Keratinocyte (primary cell): ENCODE data around the gene FBXO17. TPM values are rescaled to one million over a fixed set of nuclear protein-coding genes. Genes with fewer than 3 reads are reported as not detected.

Experiments
- DNase-seq: peaks from one replicate; pipeline ENCODE4 v3.0.0-alpha.2; 2011; ENCODE audit warnings: low read depth, missing footprints, low spot score
- FAIRE-seq: peaks from 2 replicates; lab custom pipeline; 2011; peaks lifted over from hg19 to GRCh38; lab: Jason Lieb, UNC
- H2AFZ ChIP-seq: 2 replicates; pipeline ENCODE4 v1.6.0; 2012; ENCODE audit warnings: low read length, control low read depth, inconsistent platforms; ENCODE audit not compliant: control insufficient read depth
- H3K27ac ChIP-seq: 2 replicates; pipeline ENCODE4 v1.5.1; 2011; ENCODE audit warnings: low read length; ENCODE audit not compliant: control insufficient read depth, insufficient read depth
- H3K27me3 ChIP-seq: 3 replicates; pipeline ENCODE4 v1.6.0; 2011; ENCODE audit warnings: low read length; ENCODE audit not compliant: control insufficient read depth, insufficient read depth; ENCODE audit errors: extremely low read depth
- H3K36me3 ChIP-seq, 2 experiments: 2 replicates in 1 of 2; 3 replicates in 1 of 2; pipeline ENCODE4 v1.5.1; 2011; ENCODE audit warnings: low read length in 2 of 2, mild to moderate bottlenecking in 1 of 2; ENCODE audit not compliant: control insufficient read depth in 2 of 2, insufficient read depth in 2 of 2; ENCODE audit errors: extremely low read depth in 1 of 2
- H3K4me1 ChIP-seq: 3 replicates; pipeline ENCODE4 v1.5.1; 2011; ENCODE audit warnings: low read length; ENCODE audit not compliant: control insufficient read depth, insufficient read depth; ENCODE audit errors: extremely low read depth
- H3K4me2 ChIP-seq: 3 replicates; pipeline ENCODE4 v1.6.0; 2011; ENCODE audit warnings: low read depth, low read length; ENCODE audit not compliant: control insufficient read depth, insufficient read depth; ENCODE audit errors: extremely low read depth
- H3K4me3 ChIP-seq, 3 experiments: fragments of 200-600 bp in 1 of 3; sonication (generic) in 1 of 3; 2 replicates in 2 of 3; 3 replicates in 1 of 3; pipeline ENCODE4 v1.5.1; 2011 to 2016; ENCODE audit warnings: low read length in 3 of 3, mild to moderate bottlenecking in 3 of 3, control low read depth in 2 of 3, inconsistent platforms in 1 of 3, low read depth in 1 of 3, mixed read lengths in 1 of 3, mixed run types in 1 of 3, moderate library complexity in 1 of 3; ENCODE audit not compliant: control insufficient read depth in 2 of 3, insufficient read depth in 2 of 3; ENCODE audit errors: extremely low read depth in 1 of 3
- H3K79me2 ChIP-seq: 2 replicates; pipeline ENCODE4 v1.6.0; 2012; ENCODE audit warnings: low read length; ENCODE audit not compliant: control insufficient read depth, insufficient read depth
- H3K9ac ChIP-seq: 3 replicates; pipeline ENCODE4 v1.6.0; 2011; ENCODE audit warnings: low read length; ENCODE audit not compliant: control insufficient read depth, insufficient read depth; ENCODE audit errors: extremely low read depth
- H3K9me1 ChIP-seq: 3 replicates; pipeline ENCODE4 v1.6.0; 2011; ENCODE audit warnings: low read length; ENCODE audit not compliant: control insufficient read depth, insufficient read depth; ENCODE audit errors: extremely low read depth
- H3K9me3 ChIP-seq: 2 replicates; pipeline ENCODE4 v1.5.1; 2012; ENCODE audit warnings: low read depth, low read length; ENCODE audit not compliant: control insufficient read depth
- H4K20me1 ChIP-seq: 3 replicates; pipeline ENCODE4 v1.6.0; 2011; ENCODE audit warnings: low read length; ENCODE audit not compliant: control insufficient read depth, insufficient read depth; ENCODE audit errors: extremely low read depth
- EZH2 ChIP-seq: IDR thresholded peaks from one replicate; pipeline ENCODE4 v1.6.1; 2012; ENCODE audit warnings: inconsistent platforms, mild to moderate bottlenecking, low read length, moderate library complexity
- dilution Hi-C: fragments of 300-500 bp; cut with MboI; formaldehyde crosslinking; loops from one replicate; pipeline ENCODE4 v1.7.0; 2020; ENCODE audit warnings: low sequenced_read_pairs; ENCODE audit not compliant: extremely low pct_ligation_motif_present
- polyA plus RNA-seq, 5 experiments: library from polyadenylated mRNA; depleted of rRNA in 3 of 5; stranded (reverse) in 3 of 5; stranded (forward) in 1 of 5; unstranded in 1 of 5; fragments of >200 nt; gene quantifications; 1 replicate in 1 of 5; 2 replicates in 3 of 5; 3 replicates in 1 of 5; pipeline versions ENCODE4 v1.2.1 to v1.2.3, GENCODE V29; 2011 to 2012; ENCODE audit warnings: missing spikeins in 2 of 5, low read depth in 1 of 5, low replicate concordance in 1 of 5
- TF ChIP-seq, protein P1 (sequence below), 3 experiments: IDR thresholded peaks in 1 of 3; conservative IDR thresholded peaks in 1 of 3; optimal IDR thresholded peaks in 1 of 3; 2 replicates in 2 of 3; 3 replicates in 1 of 3; pipeline versions ENCODE3 to v1.5.1; 2011; ENCODE audit warnings: low read length in 3 of 3, mild to moderate bottlenecking in 3 of 3, moderate library complexity in 2 of 3, control low read depth in 1 of 3, inconsistent platforms in 1 of 3; ENCODE audit not compliant: insufficient read depth in 2 of 3; ENCODE audit errors: extremely low read depth in 1 of 3

The FBXO17 gene
- polyA plus RNA-seq, 1 donor (not counting 4 experiments of a cell fraction or from before 2014, with no cell fraction given), result 5.4 TPM

- no peak overlapping the region for H3K27ac ChIP-seq
- dilution Hi-C loops, result no loop called here
- no peaks in the 10 kb centered on the region for H3K79me2 ChIP-seq
- no peaks in the 10 kb centered on the region for H3K9me1 ChIP-seq
- no peaks in the 10 kb centered on the region for H3K36me3 ChIP-seq
- FAIRE-seq (no peak), DNase-seq (no peak)
- H3K9ac ChIP-seq, result no peak overlapping the region
- no peaks in the 10 kb centered on the region for H3K4me1 ChIP-seq
- no peak for TF ChIP-seq EZH2
- H3K4me2 ChIP-seq, result no peak overlapping the region
- no peak overlapping the region for H3K4me3 ChIP-seq
- H3K9me3 ChIP-seq, result no peaks in the 10 kb centered on the region
- no peaks in the 10 kb centered on the region for H4K20me1 ChIP-seq
- H3K27me3 ChIP-seq, result no peaks in the 10 kb centered on the region
- no peak overlapping the region for H2AFZ ChIP-seq
Measured at GRCh38 chr19:38913958-38914357, 61.6 kb downstream of the FBXO17 start.

DNA sequence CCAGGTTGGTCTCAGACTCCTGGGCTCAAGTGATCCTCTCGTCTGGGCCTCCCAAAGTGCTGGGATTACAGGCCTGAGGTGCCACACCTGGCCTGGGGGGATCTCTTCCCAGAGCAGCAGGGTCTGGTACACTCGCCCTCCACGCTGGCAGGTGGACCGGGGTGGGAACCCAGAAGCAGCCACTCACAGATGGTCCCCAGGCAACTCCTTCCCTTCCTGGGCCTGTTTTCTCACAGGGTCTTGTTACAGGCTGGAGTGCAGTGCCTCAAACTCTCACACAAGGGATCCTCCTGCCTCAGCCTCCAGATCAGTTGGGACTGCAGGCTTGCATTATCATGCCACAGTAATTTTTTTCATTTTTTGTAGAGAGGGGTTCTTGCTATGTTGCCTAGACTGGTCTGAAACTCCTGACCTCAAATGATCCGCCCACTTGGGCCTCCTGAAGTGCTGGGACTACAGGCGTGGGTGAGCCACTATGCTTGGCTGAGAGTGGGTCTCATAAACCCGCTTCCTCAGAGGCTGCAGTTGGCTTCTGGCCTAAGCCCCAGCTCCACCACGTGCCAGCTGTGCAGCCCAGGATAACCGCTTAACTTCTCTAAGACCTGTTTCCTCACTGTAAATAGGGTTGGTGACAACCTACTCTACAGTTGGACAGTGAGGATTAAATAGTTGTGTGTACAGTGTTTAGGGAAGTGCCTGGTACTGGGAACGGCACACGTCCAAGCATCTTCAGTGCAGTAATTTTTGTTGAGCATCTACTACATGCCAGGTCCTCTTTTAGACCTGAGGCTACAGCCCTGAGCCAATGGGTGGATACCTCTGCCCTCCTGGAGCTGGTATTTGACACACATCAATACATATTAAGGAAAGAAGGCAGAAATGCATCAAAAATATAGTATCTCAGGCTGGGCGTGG, 62.7 kb downstream of the FBXO17 start:
- no peak for FAIRE-seq
- Histone ChIP-seq H2AFZ (no peak overlapping the region), H3K4me2 (no peak overlapping the region)

More for the DNA sequence above, 62.7 kb downstream of the FBXO17 start:
- H3K79me2 ChIP-seq, result no peaks in the 10 kb centered on the region
- H3K9me1 ChIP-seq, result no peaks in the 10 kb centered on the region
- H3K36me3 ChIP-seq, result no peaks in the 10 kb centered on the region
- no peak for TF ChIP-seq EZH2
- TF ChIP-seq, protein P1, sequence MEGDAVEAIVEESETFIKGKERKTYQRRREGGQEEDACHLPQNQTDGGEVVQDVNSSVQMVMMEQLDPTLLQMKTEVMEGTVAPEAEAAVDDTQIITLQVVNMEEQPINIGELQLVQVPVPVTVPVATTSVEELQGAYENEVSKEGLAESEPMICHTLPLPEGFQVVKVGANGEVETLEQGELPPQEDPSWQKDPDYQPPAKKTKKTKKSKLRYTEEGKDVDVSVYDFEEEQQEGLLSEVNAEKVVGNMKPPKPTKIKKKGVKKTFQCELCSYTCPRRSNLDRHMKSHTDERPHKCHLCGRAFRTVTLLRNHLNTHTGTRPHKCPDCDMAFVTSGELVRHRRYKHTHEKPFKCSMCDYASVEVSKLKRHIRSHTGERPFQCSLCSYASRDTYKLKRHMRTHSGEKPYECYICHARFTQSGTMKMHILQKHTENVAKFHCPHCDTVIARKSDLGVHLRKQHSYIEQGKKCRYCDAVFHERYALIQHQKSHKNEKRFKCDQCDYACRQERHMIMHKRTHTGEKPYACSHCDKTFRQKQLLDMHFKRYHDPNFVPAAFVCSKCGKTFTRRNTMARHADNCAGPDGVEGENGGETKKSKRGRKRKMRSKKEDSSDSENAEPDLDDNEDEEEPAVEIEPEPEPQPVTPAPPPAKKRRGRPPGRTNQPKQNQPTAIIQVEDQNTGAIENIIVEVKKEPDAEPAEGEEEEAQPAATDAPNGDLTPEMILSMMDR (optimal IDR thresholded peaks at IDR 0.05 in 1 of 3, IDR thresholded peaks at IDR 0.05 in 1 of 3, conservative IDR thresholded peaks at IDR 0.05 in 1 of 3; ENCODE audit: extremely low read depth in 1 of 3, insufficient read depth in 2 of 3, low read length in 3 of 3), result no peak
- dilution Hi-C loops, result no loop called here
- no peaks in the 10 kb centered on the region for H3K27me3 ChIP-seq
- H4K20me1 ChIP-seq, result no peaks in the 10 kb centered on the region
- DNase-seq, result no peak
- no peak overlapping the region for H3K27ac ChIP-seq
- no peak overlapping the region for H3K9ac ChIP-seq
- no peaks in the 10 kb centered on the region for H3K4me1 ChIP-seq
- no peak overlapping the region for H3K4me3 ChIP-seq
- H3K9me3 ChIP-seq, result no peaks in the 10 kb centered on the region
